NK-92 (cell line): Measurements from ENCODE around the gene PARP1.
"Not testable (repeated sequence)": the region's sequence is repeated elsewhere in the genome, so short reads cannot be mapped to it uniquely, and the experiment has no call there.

Source experiments
- DNase-seq: peaks from one replicate; lab custom pipeline; 2025; ENCODE audit not compliant: unreplicated experiment; lab: John Stamatoyannopoulos, UW

Gene PARP1

DNA sequence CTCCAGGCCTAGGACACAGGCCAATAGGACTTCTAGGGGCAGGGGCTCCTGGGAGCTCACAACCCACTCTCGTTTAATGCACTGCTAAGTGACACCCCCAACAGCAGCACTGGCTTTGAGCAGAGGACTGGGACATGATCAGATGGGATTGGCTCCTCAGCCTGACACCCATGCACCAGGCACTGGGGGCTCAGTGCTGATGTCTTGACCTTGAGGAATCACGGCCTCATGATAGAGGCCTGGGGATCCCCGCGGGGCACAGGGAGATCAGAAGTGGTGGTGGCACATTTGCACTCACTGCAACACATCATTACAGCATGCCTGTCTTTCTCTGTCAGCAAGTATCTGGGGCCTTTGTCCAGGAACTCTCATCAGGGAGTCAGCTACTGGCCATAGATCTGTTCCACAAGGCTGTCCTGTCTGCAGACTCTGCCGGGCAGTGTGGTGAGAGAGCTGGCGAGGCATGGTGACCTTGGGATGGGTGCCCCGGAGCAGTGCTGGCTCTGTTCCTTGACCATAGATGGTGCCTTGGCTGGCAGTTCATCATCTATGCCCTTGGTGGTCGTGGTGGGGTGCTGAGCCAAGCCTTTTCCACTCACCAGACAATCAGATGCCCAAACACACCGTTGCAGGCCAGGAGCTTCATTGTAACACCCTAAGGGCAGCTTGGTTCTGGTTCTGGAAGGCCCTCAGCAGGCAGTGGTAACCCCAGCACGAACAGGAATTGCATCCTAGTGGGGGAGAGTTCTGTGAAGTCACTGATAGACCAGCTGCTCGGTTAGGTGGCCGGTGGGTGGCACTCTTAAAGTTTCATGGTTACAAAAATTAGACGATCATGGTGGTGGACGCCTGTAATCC, 22.2 kb upstream of the PARP1 start:
- no peak for DNase-seq

DNA sequence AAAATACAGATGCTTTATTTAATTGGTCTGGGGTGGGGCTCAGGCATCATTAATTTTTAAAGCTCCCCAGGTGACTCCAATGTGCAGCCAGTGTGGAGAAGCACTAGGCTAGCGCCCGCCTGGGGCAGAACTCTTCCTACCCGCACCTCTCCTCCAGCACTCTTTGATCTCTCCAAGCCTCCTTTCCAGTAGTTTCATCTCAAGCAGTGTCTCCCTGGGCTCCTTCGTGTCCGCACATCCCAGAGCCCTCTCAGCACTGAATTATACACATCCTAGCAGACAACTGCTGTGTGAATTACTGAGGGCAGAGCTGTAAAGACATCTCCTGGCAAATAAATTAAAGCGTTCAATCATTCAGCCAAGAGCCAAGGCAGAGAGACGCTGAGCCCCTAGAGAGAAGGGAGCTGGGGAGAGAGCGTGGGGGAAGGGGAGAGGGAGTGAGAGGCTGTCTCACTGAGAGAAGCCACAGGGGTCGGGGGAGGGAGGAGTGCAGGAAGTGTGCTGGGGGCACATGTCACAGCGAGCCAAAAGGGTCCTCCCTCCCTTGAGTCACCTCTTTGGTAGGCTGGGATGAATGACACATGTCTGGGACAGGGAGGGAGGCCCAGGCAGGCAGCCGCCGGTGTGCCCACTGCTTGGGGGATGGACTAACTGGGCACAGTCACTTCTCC, 21.0 kb upstream of the PARP1 start:
- no peak for DNase-seq

DNA sequence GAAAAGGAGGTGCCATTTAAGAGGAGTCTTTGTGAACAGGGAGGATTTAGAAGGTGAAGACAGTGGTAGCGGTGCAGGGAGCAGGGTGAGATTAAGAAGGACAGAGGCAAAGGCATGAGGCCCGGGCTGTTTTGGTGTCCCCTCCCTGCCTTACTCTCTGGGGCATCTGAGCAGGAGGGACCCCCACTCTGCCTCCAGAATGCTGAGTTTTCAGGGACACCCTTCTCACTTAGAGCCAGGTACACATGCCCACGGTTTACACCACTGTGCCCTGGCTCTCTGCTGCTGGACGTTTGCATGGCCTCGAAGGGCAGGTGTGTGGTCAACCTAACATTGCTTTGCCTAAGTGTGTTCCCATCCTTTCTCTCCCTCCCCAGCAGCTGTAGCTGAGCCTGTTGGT, 20.5 kb upstream of the PARP1 start:
- DNase-seq = no peak

DNA sequence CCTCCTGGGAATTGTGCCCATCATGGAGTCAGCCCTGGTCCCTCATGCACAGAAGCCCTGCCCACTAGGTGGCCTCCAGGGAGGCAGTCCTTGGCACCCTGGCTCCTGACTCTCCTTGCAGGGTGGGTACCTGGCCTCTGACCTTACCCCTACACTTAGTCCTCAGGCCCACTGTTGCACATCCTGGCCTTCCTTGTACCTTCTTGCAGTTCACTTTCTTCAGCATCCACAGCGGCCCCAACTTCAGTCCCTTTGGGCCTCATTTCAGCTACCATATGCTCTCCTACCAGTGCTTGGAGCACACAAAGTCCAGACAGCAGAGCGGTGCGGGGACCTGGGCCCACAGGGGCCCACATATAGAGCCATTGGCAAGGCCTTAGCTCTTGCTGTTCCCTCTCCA, 19.2 kb upstream of the PARP1 start:
- no peak for DNase-seq

DNA sequence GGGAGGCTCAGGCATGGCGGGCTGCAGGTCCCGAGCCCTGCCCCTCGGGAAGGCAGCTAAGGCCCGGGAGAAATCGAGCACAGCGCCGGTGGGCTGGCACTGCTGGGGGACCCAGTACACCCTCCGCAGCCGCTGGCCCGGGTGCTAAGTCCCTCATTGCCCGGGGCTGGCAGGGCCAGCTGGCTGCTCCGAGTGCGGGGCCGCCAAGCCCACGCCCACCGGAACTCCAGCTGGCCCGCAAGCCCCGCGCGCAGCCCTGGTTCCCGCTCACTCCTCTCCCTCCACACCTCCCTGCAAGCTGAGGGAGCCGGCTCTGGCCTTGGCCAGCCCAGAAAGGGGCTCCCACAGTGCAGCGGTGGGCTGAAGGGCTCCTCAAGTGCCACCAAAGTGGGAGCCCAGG, 18.5 kb upstream of the PARP1 start:
- DNase-seq = not testable (repeated sequence)

DNA sequence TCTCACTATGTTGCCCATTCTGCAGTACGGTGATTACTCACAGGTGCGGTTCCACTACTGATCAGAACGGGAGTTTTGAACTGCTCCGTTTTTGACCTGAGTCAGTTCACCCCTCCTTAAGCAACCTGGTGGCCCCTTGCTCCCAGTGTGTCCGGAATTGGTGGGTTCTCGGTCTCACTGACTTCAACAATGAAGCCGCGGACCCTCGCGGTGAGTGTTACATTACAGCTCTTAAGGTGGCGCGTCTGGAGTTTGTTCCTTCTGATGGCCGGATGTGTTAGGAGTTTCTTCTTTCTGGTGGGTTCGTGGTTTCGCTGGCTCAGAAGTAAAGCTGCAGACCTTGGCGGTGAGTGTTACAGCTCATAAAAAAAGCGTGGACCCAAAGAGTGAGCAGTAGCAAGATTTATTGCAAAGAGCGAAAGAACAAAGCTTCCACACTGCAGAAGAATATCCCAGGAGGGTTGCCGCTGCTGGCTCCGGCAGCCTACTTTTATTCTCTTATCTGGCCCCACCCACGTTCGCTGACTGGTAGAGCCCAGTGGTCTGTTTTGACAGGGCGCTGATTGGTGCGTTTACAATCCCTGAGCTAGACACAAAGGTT, 17.6 kb upstream of the PARP1 start:
- DNase-seq = no peak

DNA sequence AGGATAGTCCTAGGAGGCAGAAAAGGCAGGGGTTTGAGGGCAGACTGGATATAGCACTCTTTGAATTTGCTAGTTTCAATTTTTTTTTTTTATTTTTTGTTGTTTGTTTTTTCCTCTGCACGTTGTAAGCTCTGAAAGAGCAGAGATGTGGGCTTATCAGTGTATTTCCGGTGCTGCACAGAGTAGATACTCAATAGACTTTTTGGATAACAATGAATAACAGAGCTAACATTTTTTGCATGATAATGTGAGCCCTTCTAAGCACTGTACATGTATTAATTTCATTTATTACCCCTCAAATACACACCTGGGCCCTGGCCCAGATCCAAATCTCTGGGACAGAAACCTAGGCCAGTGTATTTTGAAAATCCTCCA, 17.1 kb upstream of the PARP1 start:
- DNase-seq = no peak

DNA sequence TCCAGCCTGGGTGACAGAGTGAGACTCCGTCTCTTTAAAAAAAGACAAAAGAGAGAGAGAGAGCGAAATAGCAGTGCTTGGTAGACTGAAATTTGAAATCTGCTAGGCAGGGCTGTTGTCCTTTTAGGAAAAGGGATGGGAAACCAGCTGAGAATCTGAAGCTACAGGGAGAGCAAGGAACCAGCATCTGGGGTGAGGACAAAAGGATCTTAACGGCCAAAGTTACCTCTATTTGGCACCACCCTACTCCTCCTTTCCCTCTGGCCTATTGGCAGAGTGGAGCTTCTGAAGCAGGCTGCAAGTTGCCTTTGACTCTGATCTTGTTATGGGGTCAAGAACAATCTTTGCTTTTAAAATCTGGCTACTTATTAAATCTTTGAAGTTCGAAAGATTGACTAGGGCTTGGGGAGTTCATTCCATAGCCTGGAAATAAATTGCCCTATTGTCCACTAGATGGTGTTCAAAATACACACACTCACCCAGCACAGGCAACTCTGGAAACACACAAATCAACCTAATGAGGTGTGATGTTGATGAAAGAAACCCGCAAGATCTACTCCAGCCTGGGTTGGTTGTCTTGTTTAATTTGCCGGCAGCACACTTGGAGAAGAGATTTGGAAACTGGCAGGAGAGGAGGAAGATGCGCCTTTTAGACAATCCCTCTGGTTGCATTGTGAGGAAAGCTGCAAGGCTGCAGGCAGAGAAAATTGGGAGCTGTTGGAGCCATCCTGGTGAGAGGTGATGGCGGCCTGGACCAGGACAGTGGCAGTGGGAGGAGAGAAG, 16.5 kb upstream of the PARP1 start:
- no peak for DNase-seq

DNA sequence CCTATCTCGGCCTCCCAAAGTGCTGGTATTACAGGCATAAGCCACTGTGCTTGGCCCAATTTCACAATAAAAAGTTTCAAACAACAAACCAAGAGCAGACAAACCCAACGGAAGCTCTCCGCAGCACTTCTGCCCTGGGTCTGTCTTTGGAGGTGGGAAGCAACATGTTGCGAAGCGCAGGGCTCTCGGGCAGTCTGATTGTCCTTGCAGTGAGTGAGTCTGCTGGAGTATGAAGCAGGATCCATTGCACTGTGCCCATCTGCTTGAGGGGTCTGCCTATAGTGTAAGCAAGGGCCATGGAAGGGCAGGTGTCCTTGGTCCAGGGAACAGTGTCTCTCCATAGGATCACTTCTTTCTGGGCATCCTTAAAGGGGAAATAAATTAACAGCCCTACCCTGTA, 14.6 kb upstream of the PARP1 start:
- no peak for DNase-seq

DNA sequence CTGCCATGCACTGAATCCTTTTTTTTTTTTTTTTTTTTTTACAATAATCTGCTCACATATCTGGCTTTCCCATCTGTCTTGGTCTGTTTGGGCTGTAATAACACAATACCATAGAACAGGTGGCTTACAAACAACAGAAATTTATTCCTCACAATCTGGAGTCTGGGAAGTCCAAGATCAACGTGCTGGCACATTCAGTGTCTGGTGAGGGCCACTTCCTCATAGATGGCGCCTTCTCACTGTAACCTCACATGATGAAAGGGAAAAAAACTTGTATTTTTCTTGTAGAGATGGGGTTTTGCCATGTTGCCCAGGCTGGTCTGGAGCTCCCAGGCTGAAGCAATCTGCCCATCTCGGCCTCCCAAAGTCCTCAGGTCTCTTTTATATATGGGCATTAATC, 13.0 kb upstream of the PARP1 start:
- no peak for DNase-seq

DNA sequence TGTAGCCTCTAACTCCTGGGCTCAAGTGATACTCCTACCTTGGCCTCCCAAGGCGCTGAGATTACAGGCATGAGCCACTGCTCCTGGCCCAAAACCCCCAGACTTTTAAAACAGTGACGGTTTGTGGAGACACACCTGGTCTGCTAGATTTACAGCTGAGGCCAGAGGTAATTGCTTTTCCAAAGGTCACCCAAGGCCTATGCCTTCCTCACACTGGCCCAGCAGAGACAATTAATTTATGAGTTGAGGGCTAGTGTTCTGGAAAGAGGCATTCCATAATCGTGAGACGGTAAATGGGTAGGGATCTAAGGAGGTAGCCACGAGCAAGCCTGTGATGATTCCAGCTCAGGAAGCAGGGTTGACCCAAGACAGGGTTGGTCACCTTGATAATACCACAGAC, 12.4 kb upstream of the PARP1 start:
- no peak for DNase-seq

DNA sequence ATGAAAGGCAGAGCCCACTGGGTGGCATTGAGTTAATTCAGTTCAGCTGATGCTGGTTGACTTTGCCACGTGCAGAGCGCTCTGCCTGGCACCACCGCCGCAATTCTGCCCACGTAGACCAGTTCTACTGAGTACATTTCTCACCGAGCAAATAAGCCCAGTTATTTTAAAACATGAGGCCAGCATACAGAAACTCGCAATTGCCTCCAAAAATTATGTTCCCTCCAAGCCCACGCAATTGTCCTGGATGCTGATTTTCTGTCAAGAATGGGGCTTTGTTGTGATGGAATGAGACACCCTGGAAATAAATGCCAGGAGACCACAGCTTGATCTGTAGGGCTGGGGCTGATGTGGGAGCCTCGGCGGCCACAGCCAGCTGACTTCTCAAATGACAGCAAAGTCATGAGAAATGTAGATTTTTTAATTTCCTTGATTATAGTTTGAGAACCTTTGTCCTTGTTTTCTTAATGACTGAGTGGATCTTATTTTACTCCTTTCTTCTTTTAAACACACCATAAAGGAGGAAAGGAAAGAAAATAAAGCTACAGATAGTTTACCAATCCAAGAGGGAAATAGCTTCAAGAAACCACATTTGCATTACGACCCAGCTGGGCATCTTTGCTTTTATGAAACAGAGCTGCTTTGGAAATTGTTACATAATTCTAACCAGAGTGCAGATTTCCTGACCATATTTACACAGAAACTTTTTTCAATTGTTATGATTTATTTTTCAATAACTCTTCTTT, 11.6 kb upstream of the PARP1 start:
- no peak for DNase-seq

DNA sequence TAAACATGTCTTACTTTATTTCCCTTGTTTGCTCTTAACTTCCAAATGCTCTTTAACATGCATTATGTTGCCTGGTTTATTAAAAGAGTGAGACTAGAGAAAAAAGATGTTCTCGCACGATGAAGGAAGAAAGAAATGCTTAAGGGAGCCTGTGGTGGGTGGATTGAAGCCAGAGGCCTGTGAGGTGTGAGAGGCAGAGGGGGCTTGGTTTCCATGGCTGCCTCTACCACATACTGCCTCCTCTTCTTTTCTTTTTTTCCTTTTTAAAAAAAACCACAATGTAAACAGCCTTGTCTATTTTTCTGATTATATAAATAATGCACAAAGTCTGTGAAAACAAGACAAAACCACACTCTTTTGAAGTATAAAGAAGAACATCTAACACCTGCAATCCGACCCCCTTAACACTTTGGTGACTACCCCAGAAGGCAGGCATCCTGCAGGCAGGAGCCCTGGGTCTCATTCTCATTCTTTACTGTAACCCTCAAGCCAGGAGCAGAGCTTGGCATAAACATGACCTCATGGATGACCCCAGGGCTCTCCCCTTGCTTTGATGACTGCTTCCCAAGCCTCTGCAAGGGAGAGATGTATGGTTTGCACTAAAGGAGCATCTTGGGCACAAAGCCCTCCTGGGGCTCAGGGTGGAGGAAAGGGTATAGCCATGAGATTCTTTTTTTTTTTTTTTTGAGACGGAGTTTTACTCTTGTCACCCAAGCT, 10.1 kb upstream of the PARP1 start:
- DNase-seq = no peak

DNA sequence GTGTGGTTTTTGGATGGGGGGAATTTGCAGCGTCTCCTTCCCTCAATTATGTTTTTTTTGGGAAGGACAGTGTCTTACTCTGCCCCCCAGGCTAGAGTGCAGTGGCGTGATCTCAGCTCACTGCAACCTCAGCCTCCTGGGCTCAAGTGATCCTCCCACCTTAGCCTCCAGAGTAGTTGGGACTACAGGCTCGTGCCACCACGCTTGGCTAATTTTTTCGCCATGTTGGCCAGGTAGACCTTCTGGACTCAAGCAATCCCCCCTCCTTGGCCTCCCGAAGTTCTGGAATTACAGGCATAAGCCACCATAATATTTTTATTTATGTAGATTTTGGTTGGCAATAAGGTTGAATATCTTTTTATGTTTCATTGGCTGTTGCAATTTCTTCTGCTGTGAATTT, 9.5 kb upstream of the PARP1 start:
- no peak for DNase-seq

DNA sequence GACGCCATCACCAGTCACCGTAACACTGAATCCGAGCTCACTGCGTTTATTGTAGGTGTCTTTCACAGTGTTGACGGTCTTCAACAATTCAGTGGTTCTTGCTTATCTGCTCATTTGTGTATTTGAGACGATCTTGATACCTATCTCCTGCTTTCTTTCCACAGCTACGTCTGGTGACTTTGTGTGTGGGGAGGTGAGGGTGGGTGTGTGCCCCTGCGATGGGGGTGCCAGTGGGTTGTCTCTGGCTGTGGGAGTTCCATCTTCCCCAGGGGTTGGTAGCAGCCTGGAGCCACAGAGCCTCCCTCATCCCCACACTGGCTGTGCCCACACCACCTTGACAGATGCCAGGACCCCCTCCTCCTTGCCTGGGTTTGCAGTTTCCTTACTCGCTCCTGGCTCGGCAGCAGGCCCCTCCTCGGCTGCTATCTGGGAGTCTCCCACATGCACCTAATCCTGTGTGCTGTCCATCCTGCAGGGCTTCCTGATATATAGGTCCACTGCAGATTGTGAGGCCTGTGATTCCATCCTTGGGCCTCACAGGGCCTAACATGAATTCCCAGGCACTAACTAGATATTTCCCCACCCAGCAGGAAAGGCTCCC, 6.3 kb upstream of the PARP1 start:
- DNase-seq = no peak

DNA sequence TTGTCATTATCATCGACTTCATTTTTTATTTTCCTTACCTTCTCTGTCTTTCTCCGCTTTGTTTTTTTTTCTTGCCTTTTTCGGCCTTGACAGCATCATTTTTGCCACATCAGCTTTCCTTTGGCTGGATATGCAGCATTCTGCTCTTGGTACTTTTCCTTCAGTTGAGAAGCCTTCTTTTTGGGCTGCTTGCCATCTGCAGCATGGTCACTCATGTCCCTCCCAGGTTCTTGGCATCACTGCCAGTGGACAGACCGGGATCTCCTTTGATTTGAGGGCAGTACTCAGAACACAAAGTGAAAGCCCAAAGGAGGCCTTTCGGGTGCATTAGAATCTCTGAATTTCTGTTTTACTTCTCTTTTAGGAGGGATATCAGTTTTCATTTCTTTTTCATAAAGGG, 3.7 kb upstream of the PARP1 start:
- DNase-seq = no peak

DNA sequence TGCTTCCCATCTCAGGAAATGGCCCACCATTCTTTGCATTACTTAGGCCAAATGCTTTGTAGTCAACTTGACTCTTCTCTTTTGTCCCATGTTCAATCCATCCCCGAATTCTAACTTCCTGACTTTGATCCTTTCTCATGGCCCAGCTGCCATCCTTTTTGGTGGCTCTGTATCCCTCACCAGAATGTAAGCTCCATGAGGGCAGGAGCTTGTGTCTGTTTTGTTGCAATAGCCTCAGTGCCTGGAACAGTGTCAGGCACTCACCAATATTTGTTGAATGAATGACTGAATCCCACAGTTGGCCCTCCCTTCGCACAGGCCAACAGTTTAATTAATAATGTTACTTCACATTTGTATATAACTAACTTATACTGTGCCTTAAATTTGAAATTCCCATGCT, 3.1 kb upstream of the PARP1 start:
- DNase-seq = no peak

DNA sequence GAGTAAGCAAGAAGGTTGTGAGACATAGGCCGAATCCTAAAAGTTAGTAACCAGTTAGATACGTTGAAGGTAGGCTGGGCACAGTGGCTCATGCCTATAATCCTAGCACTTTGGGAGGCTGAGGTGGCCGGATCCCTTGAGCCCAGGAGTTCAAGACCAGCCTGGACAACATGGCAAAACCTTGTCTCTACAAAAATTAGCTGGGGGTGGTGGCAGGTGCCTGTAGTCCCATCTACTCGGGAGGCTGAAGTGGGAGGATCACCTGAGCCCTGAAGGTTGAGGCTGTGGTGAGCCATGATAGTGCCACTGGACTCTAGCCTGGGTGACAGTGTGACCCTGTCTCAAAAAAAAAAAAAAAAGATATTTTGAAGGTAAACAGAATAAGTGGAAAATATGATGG, 1.5 kb upstream of the PARP1 start:
- no peak for DNase-seq

DNA sequence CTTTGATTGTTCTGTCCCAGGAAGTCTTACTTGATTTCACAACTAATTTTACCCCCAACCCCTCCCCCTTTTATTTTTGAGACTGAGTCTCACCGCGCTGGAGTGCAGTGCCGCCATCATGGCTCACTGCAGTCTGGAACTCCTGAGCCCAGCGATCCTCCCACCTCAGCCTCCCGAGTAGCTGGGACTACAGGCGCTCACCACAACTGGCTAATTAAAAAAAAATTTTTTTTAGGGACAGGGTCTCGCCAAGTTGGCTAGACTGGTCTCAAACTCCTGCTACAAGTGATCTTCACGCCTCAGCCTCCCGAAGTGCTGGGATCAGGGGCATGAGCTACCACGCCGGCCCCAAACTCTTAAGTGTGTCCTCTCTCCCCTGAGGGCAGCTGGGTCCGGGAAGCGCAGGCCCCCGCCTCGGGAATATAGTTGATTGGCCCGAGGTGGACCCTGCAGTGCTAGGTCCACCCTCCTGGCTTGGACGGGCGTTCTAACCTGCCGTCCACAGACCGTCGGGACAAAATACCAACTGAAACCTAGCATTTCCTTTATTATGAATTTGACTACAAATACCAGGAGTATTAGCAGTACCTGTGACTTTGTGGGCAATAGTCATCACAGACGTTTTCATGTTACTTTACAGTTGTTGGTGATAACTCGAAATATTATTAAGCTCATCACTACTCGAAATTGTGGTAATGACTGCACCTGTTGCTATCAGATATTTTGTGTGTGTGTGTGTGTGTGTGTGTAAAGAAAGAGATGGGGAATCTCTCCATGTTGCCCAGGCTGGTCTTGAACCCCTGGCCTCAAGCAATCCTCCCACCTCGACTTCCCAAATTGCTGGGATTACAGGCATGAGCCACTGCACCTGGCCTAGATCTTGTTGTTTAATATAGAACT, 642 bp upstream of the PARP1 start:
- no peak for DNase-seq
